GM21723 (cell line): Measurements from ENCODE around the gene TMEM143.
"Not testable (repeated sequence)": the region's sequence is repeated elsewhere in the genome, so short reads cannot be mapped to it uniquely, and the experiment has no call there.

ENCODE experiments used
- ATAC-seq: cut with Tn5 transposase; IDR thresholded peaks from one replicate; pipeline ENCODE4 v1.9.1; 2021; ENCODE audit warnings: mild to moderate bottlenecking, moderate library complexity; ENCODE audit not compliant: unreplicated experiment

Gene TMEM143

DNA sequence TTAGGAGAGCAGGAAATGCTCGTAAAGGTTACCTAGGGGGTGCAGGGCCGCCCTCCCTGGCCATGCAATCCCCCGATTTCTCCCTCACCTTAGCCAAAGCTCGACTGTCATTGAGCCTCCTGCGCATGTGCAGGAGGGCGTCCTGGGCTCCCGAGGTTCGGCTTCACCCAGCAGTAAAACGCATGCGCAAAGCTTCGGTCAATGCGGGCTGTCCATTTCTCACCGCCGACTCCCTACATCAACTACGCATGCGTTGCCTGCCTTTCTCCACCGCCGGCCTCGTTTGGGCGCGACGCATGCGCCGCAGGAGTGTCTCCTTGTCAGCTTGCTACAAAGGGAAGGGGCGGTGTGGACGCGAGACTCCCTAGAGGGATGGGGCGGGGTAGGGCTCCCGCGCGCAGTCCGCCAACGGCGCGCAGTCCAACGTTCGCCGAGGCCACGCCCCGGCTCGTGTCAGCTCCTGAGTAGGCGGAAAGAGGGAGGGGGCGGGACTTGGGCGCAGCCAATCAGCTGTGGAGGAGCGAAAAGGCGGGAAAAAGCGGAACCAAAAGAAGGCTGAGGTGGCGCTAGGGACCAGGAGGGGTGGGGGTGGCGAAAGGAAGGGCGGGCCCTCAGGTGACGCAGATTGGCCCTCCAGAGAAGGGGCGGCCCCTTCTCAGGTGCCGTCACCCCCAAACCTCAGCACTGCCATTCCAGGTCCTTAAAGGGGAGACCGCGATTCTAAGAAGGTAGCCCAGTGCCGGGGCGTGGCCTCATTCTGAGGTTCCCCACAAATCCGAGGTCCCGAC, at the start of gene TMEM143, which contains the start of gene SYNGR4:
TSS of gene TMEM143 (minus strand) at position 131 of the 788 bp plus-strand sequence. CDS start at position 111, 20 bp downstream.
TSS of gene SYNGR4 (plus strand) at position 558 of the 788 bp plus-strand sequence. CDS start 1,476 bp downstream, outside the sequence.
- peak; percentile 81 for ATAC-seq

DNA sequence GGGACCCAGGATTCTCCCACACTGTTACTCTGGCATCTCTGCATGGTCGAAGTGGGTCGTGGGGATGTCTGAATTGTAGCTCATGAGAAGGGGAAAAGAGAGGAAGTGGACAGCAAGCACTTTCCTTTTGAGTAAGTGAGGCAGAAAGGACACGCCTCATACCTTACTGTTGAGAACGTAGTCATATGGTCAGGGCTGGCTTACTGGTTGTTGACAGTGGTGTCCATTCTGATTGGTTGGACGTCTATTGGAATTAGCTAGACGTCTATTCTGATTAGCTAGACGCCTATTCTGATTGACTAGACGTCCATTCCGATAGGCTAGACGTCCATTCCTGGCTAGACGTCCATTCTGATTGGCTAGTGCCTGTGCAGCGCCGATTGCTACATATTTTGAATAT, 42.1 kb upstream of the TMEM143 start:
- ATAC-seq = no peak

DNA sequence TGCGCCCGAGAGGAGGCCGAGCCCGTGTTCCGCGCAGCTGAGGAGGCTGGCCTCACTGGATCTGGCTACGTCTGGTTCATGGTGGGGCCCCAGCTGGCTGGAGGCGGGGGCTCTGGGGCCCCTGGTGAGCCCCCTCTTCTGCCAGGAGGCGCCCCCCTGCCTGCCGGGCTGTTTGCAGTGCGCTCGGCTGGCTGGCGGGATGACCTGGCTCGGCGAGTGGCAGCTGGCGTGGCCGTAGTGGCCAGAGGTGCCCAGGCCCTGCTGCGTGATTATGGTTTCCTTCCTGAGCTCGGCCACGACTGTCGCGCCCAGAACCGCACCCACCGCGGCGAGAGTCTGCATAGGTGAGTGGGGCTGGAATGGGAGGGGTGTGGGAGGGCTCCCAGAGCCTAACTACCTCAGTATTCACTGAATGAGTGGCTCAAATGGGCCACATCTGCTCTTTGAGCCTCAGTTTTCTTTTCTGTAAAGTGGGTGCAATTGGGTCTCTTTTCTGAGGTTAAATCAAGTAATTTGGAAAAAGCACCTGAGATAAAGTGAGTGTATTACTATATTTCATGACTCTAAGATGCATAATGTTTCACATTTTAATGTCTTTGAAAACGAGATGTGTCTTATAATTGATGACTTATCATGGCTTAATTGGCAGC, 41.4 kb upstream of the TMEM143 start:
- no peak for ATAC-seq

DNA sequence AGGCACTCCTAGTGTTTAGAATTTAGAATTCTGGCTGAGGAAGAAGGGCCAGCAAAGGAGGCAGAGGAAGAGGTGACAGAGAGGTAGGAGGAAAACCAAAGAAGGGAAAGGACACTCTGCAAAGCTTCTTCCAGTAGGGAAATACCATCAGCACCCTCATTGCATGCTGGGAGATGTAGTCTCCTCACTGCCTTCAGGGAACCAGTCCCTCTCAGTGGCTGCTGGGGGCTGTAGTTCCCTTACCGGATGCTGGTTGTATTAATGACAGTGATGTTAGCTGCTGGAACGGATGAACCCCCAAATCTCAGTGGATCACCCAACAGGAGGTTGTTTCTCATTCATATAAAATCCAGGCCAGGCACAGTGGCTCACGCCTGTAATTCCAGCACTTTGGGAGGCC, 39.9 kb upstream of the TMEM143 start:
- ATAC-seq = peak; percentile 61

DNA sequence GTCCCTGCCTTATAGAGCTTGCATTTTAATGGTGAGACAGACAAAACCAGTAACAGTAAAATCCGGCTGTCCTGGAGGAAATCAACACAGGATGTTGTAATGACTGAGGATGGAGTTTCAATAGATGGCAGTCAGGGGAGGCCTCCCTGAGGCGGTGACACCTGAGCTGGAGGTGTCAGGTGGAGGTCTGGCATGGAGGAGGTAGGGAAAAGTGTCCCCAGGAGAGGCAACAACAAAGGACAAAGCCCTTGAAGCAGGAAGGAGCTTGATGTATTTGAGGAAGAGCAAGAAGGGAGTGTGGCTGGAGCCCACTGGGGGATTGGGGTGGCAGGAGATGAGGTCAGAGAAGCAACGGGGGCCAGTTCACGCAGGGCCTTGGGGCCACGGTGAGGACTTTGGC, 37.5 kb upstream of the TMEM143 start:
- ATAC-seq = no peak

DNA sequence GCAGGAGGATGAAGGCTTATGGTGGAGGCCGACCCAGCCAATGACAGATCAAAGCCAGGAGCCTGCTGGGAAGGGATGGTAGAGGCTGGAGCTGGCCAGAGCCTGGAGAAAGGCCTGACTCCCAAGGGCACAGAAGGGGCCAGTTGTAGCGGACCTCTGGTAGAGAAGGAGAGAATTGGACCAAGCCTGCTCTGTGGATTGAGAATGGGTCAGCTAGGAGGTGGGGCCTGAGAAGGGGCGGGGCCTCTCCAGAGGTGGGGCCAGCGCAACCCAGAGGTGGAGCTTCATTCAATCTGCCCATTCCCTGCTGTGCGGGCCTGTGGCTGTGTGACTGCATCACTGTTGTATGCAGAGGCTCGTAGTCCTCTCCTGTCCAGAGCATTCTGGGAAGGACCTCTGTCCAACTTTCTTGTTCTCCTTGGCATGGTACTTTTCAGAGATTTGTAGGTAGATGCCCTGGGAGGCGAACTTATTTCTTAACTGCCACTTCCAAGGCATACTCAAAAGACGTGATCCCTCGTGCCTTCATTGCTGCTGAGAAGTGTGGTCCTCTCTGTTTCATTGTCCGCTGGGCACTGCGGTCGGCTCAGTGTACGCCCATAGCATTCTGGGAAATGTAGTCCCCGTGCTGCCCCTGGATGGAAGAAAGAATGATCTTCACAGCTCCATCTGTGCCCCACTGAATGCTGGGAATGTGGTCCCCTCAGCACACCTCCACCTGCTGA, 36.4 kb upstream of the TMEM143 start:
- ATAC-seq = no peak

DNA sequence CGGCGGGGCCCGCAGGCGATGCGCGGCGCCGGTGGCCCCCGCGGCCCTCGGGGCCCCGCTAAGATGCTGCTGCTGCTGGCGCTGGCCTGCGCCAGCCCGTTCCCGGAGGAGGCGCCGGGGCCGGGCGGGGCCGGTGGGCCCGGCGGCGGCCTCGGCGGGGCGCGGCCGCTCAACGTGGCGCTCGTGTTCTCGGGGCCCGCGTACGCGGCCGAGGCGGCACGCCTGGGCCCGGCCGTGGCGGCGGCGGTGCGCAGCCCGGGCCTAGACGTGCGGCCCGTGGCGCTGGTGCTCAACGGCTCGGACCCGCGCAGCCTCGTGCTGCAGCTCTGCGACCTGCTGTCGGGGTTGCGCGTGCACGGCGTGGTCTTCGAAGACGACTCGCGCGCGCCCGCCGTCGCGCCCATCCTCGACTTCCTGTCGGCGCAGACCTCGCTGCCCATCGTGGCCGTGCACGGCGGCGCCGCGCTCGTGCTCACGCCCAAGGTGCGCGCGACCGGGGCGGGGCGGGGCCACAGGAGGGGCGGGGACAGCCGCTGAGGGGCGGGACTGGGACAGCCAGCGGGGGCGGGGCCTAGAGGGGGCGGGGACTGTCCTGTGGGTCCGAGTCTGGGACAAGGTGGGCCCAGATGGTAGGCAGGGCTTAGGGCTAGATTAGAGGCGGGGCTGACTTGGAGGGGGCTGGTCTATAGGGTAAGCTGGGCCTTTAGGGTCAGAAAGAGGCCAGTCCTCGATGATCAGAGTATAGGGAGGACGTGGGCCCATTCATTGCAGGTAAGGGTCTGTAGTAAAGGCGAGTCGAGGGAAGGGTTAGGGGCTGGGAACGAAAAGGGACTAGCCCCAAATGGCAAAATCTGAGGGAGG, 34.9 kb upstream of the TMEM143 start:
- peak; percentile 56 for ATAC-seq

DNA sequence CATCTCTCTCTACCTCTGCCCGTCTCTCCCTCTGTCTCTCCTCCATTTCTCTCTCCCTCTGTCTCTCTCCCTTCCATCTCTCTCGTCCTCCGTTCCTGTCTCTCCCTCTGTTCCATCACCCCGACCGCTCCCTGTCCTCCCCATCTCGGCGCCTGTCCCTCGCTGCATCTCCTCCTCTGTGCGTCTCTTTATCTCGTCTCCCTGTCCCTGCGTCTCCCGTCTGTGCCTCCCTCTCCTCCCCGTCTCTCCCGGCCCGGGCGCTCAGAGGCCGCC, 34.3 kb upstream of the TMEM143 start:
- no peak for ATAC-seq

DNA sequence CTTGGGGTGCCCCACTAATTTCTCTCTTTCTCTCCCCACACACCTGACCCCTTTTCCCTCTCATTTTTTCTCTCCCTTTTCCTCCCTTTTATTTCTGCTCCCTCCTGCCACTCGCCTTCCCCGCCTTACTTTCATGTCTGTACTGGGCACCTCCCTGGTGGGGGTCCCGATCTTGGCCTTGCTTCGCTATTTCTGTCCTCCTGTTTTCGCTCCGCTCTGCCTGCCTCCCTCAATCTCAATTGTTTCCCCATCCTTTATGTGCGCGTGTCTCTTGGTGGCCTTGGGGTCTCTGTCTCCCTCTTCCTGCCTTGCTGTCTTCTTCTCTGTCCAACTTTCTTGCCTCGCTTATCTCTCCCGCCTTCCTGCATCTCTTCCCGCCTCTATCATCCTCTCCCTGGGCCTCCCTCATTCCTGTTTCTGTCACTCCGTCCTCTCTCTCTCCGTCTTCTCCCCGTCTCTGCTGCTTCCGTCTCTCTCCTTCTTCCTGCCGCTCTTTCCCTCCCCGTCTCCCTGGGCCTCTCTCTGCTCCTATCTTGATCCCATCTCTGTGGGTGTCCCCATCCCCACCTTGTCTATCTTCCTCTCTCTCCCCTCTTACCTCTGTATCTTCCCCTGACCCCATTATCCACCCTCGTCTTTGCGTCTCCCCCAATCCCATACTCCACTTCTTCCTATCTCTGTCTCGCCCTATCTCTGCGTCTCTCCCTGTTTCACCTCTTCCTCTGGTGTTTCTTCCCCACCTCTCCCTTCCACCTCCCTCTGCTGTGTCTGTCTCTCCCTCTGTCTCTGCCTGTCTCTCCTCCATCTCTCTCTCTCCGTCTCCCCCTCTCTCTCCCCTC, 33.7 kb upstream of the TMEM143 start:
- no peak for ATAC-seq

DNA sequence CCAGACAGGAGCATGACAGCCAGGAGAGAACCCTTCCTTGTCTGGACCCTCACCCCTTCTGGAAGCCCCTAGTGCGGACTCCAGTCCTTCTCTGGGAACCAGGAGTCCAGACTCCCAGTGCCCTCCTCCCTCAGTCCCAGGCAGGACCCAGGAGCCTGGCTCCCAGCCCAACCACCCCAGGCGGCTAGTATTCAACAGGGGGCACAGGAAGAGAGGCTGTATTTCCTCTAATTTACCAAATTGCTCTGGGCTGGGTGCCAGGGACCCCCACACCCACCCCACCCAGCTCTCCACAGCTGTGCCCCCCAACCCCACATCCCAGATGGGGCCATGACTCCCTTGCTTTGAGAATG, 33.1 kb upstream of the TMEM143 start:
- no peak for ATAC-seq

DNA sequence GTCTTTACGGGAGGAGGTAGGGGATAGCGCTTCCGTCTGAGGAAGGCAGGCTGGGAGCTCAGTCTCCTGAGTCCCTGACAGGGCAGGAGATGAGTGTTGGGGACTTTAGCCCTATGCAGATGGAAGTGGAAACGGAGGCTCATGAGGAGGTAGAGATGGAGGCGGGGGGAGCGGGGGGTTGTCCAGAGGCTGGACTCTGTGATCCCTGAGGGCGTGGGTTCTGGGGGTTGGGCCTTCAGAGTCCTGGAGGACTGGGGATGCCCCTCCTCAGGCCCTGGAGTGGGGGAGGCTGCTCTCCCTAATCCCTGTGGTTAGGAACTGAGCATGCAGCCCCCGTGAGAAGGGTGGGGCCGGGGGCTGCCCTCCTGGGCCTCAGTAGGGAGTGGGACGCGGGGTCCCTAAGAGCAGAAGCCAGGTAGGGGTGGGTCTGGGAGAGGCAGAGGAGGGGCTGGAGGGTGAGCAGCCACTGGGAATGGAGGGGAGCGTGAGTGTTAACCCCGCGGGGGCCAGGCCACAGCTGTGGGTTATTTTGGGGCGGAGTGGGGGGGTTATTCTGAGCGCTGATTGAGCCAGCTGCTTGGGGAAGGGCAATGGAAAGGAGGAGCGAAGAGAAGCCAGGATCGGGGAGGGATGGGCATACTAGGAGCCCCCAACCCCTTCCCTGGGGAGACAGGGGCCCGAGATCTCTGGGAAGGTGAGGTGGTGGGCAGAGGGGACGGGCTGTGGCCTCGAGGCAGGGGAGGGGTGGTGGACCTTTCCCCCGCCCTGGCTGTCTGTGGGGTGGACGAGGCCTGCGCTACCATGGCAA, 32.5 kb upstream of the TMEM143 start:
- no peak for ATAC-seq

DNA sequence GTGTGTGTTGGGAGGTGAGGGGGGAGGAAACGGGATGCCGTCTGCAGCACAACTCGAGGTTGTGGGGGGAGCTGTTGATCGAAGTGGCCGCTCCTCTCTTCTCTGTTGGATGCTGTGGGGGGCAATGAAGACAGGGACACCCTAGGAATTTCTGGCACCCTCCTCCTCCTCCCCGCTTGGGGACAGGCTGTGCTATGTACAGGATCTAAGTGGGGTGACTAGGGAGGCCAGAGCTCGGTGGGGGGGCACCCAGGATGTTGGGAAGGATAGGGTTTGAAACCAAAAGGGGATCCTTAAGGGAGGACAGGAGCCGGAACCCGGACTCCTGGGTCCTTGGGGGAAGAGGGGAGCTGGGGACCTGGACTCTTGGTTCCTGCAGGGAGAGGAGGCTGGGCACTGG, 31.8 kb upstream of the TMEM143 start:
- no peak for ATAC-seq

DNA sequence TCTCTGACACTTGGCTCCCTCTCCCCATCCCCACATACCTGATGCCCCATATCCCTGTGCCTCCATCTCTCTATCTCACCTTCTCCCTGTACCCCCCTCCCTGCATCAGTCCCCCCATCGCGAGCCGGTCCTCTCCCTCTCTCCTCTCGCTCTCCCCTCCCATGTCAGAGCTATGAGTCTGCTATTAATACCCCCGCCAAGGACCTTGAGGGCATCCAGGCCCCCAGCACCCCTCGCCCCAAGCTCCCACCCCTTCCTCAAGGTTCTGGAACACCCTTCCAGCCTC, 31.4 kb upstream of the TMEM143 start:
- no peak for ATAC-seq

DNA sequence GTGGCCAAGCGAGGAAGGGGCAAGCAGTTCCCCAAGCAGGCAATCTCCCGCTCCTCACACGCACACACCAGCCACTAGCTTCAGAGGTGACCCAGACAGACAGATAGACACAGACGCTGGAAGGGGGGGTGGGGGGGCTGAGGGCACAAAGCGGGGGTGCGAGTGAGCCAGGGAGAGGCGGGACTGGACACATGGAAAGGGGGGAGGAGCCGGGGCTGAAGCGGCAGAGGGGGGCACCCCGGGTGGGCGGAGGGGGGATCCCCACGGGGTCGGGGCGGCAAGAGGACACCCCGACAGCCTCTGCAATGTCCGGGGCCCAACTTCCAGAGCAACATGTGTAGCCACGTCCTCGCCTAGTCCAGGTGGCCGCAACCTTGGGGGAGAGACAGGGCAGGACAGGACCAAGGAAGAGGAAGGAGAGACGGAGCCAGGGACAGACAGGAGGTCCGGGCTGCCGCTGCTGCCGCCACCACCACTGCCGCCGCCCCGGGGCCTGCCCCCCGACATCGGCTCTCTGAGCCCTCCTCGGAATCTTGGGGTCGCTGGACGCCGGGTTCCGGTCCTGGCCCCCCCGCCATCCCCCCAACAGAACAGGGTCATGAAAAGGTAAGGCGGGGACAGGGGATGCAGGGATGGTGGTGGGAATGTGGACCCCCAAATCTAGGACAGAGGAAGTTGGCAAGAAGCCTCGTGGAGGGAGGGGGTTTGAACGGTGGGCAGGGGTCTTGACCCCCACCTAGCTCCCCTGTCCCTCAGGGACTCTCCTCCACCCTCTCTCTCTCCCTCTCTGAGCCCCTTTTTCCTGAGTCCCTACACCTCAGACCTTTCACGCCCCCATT, 30.8 kb upstream of the TMEM143 start:
- ATAC-seq = no peak

DNA sequence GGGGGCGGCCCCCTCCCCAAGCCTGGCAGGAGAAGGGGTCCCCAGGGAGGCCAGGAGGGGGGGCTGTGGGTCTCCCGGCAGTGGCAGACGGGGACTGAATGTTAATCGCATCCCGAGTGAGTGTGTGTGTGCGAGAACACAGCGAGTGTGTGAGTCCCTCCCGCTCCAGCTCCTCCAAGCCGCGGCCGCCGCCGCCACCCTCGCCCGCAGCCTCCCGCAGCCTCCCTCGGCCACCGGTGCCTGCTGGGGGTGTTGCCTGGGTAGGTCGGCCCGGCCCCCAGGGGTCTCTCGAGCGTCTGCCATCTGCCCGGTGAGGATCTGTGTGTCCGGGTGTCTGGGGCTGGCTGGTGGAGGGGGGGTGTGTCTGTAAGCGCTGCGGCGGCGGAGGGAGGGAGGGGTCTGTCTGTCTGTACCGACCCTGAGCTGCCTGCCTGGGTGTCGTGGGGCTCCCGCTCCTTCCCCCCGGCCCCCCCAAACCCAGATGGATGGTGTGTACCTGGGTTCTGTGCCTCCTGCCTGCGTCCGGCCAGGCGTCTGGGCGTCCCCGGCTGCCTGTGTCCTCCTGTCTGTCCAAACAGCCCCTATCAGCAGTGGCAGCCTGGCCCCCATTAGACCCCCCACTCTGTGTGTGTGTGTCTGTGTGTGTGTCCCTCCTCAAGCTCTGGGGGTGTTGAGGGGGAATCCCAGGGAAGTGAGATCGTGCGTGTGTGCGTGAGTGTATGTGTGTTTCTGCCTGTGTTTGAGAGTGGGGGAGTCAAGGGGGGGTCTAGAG, 30.0 kb upstream of the TMEM143 start, which contains the start of gene GRIN2D:
TSS of gene GRIN2D (plus strand) at position 110 of the 772 bp plus-strand sequence. CDS start 4,725 bp downstream, outside the sequence.
- no peak for ATAC-seq

DNA sequence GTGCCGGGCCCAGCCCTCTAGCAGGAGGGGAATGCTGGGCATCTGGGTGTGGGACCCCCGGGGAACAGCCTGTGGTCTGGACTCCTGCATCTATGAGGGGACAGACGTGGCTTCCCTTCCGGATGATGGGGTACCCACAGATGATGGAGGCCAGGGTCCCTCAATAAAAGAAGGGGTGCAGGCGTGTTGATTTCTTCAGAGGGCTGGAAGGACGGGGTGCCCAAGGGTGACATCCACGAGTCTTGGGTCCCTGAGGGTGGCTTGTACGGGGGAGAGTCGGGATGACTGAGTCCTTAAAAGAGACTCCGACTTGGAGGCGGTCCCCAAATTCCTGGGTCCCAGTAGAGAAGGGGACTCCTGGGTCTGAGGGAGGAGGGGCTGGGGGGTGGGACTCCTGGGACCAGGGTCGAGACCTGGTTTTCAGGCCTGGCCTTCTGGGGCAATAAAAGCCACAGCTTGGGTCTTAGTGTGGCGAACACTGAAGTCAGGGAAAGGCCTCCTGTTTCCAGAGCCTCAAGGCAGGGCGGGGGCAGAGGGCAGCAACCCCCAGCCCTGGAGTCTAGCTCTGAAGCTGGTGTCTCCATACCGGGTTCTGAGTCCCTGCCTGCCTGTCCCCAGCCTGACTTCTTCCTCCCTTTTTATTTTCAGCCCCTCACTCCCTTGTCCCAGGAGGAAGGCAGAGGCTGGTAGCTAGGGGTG, 29.3 kb upstream of the TMEM143 start:
- ATAC-seq = no peak

DNA sequence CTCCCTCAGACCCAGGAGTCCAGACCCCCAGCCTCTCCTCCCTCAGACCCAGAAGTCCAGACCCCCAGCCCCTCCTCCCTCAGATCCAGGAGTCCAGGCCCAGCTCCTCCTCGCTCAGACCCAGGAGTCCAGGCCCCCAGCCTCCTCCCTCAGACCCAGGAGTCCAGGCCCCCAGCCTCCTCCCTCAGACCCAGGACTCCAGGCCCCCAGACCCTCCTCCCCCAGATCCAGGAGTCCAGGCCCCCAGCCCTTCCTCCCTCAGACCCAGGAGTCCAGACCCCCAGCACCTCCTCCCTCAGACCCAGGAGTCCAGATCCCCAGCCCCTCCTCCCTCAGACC, 28.2 kb upstream of the TMEM143 start:
- not testable (repeated sequence) for ATAC-seq
